ENCODE data around the gene MDM2. TPM values are rescaled to one million over a fixed set of nuclear protein-coding genes. Genes with fewer than 3 reads are reported as not detected.

The MDM2 gene
- polyA plus RNA-seq, 1 of the 3 experiments (the other 2 are of a cell fraction): 21.5 TPM

DNA sequence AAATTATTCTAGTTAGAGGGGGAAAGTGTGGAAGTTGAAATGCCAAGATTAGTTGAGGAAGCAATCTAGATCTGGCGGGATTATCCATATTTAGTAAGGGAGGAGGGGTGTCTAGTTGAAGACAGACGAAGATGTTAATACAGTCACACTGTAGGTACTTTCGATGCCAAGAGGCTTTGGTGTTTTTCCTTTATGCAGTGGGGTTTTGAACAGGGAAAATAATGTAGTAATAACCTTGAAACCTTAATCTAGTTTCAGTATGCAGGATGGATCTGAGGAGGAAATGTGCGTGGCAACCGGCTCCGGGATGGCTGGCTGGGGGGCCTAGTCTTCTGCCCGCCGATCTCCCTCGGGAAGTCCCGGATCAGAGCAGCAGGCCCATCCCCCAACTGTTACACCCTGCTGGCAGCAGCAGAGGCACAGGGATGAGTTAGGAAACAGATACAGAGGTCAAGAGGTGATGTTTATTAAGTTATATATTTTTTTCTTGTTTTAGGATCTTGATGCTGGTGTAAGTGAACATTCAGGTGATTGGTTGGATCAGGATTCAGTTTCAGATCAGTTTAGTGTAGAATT lies 27.4 kb downstream of the MDM2 start (continued):
- TF ChIP-seq RCOR1 (IDR thresholded peaks at IDR 0.05; ENCODE audit: low read length) (no peak), NRF1 (IDR thresholded peaks at IDR 0.05; ENCODE audit: low read depth, low read length) (no peak), EZH2phosphoT487 (IDR thresholded peaks at IDR 0.05; ENCODE audit: borderline replicate concordance, low read depth) (no peak), ELF1 (IDR thresholded peaks at IDR 0.05) (no peak)

DNA sequence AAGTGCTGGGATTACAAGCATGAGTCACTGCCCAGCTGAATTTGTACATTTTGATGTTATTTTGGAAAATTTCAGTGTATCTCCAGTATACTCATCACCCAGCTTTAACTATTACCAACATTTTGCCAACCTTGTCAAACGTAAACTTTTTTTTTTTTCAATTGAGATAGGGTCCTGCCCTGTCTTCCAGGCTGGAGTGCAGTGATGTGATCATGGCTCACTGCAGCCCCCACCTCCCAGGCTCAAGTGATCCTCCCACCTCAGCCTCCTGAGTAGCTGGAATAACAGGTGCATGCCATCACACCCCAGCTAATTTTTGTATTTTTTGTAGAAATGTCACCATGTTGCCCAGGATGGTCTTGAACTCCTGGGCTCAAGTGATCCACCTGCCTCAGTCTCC lies 29.2 kb downstream of the MDM2 start:
- Histone ChIP-seq H3K9ac (no peak overlapping the region), H3K9me2 (no peaks in the 10 kb centered on the region), H3F3A (replicated peaks; ENCODE audit: insufficient read depth) (peaks cover 69% of the 10 kb centered on the region), H3K4me1 (ENCODE audit: control insufficient read depth in 1 of 2, insufficient read depth in 2 of 2, low read depth in 1 of 2, low read length in 1 of 2) (peaks cover 0 to 12% of the 10 kb centered on the region in 2 experiments; a peak in 2 of 4 replicates), H3K27ac (ENCODE audit: low read depth in 2 of 2, low read length in 1 of 2) (no peak overlapping the region), H3K27me3 (ENCODE audit: insufficient read depth) (no peaks in the 10 kb centered on the region), H3K4me3 (ENCODE audit: low read depth in 2 of 2, low read length in 1 of 2) (no peak overlapping the region), H2AFZ (ENCODE audit: low read depth) (no peak overlapping the region), H3K4me2 (no peak overlapping the region), H4K20me1 (ENCODE audit: insufficient read depth) (peaks cover 94% of the 10 kb centered on the region), H3K9me3 (no peaks in the 10 kb centered on the region), H3K79me2 (ENCODE audit: insufficient read depth) (peaks cover 72% of the 10 kb centered on the region), H3K36me3 (replicated peaks in 1 of 2; ENCODE audit: control insufficient read depth in 1 of 2, insufficient read depth in 2 of 2, low read length in 1 of 2) (peaks cover 79 to 89% of the 10 kb centered on the region in 2 experiments)
- TF ChIP-seq, protein P1, sequence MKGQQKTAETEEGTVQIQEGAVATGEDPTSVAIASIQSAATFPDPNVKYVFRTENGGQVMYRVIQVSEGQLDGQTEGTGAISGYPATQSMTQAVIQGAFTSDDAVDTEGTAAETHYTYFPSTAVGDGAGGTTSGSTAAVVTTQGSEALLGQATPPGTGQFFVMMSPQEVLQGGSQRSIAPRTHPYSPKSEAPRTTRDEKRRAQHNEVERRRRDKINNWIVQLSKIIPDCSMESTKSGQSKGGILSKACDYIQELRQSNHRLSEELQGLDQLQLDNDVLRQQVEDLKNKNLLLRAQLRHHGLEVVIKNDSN (IDR thresholded peaks at IDR 0.05; ENCODE audit: borderline replicate concordance, low read depth): no peak
- no peak for TF ChIP-seq JUND (IDR thresholded peaks at IDR 0.05)
- TF ChIP-seq MXI1 (IDR thresholded peaks at IDR 0.05; ENCODE audit: low read depth, low read length): no peak
- TF ChIP-seq EZH2phosphoT487 (IDR thresholded peaks at IDR 0.05; ENCODE audit: borderline replicate concordance, low read depth): no peak
- no peak for TF ChIP-seq FOXM1 (IDR thresholded peaks at IDR 0.05; ENCODE audit: low read depth)
- no peak for TF ChIP-seq TCF12 (IDR thresholded peaks at IDR 0.05)
- TF ChIP-seq, protein P2, sequence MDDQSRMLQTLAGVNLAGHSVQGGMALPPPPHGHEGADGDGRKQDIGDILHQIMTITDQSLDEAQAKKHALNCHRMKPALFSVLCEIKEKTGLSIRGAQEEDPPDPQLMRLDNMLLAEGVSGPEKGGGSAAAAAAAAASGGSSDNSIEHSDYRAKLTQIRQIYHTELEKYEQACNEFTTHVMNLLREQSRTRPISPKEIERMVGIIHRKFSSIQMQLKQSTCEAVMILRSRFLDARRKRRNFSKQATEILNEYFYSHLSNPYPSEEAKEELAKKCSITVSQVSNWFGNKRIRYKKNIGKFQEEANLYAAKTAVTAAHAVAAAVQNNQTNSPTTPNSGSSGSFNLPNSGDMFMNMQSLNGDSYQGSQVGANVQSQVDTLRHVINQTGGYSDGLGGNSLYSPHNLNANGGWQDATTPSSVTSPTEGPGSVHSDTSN (IDR thresholded peaks at IDR 0.05): no peak
- TF ChIP-seq, protein P3, sequence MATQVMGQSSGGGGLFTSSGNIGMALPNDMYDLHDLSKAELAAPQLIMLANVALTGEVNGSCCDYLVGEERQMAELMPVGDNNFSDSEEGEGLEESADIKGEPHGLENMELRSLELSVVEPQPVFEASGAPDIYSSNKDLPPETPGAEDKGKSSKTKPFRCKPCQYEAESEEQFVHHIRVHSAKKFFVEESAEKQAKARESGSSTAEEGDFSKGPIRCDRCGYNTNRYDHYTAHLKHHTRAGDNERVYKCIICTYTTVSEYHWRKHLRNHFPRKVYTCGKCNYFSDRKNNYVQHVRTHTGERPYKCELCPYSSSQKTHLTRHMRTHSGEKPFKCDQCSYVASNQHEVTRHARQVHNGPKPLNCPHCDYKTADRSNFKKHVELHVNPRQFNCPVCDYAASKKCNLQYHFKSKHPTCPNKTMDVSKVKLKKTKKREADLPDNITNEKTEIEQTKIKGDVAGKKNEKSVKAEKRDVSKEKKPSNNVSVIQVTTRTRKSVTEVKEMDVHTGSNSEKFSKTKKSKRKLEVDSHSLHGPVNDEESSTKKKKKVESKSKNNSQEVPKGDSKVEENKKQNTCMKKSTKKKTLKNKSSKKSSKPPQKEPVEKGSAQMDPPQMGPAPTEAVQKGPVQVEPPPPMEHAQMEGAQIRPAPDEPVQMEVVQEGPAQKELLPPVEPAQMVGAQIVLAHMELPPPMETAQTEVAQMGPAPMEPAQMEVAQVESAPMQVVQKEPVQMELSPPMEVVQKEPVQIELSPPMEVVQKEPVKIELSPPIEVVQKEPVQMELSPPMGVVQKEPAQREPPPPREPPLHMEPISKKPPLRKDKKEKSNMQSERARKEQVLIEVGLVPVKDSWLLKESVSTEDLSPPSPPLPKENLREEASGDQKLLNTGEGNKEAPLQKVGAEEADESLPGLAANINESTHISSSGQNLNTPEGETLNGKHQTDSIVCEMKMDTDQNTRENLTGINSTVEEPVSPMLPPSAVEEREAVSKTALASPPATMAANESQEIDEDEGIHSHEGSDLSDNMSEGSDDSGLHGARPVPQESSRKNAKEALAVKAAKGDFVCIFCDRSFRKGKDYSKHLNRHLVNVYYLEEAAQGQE (IDR thresholded peaks at IDR 0.05; ENCODE audit: low read depth, low read length): no peak
- TF ChIP-seq EP300 (IDR thresholded peaks at IDR 0.05; ENCODE audit: borderline replicate concordance in 1 of 2, low read depth in 1 of 2, low read length in 1 of 2): no peak
- TF ChIP-seq, protein P4, sequence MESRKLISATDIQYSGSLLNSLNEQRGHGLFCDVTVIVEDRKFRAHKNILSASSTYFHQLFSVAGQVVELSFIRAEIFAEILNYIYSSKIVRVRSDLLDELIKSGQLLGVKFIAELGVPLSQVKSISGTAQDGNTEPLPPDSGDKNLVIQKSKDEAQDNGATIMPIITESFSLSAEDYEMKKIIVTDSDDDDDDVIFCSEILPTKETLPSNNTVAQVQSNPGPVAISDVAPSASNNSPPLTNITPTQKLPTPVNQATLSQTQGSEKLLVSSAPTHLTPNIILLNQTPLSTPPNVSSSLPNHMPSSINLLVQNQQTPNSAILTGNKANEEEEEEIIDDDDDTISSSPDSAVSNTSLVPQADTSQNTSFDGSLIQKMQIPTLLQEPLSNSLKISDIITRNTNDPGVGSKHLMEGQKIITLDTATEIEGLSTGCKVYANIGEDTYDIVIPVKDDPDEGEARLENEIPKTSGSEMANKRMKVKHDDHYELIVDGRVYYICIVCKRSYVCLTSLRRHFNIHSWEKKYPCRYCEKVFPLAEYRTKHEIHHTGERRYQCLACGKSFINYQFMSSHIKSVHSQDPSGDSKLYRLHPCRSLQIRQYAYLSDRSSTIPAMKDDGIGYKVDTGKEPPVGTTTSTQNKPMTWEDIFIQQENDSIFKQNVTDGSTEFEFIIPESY (IDR thresholded peaks at IDR 0.05; ENCODE audit: borderline replicate concordance, low read depth): no peak
- TF ChIP-seq SMC3 (IDR thresholded peaks at IDR 0.05; ENCODE audit: low read depth, low read length): no peak
- ChIA-PET CTCF (interaction anchor here (0.6 to 1.8 kb wide), 2 partner anchors 24 to 624 kb away, joined by 4 to 5 read pairs; no protein-coding TSS in a partner anchor), POLR2A (no interaction called here)
- WGBS (ENCODE audit: low lambda C conversion rate): 84% methylated on average over 1 of the region's 1 CpG
- DNase-seq: no peak

All from SK-N-SH (cell line).